ENCODE results near the gene ATRAID. TPM values are rescaled to one million over a fixed set of nuclear protein-coding genes. Genes with fewer than 3 reads are reported as not detected.

The ATRAID gene
- total RNA-seq, 1 experiment from 2014 or later: 97.2 TPM

DNA sequence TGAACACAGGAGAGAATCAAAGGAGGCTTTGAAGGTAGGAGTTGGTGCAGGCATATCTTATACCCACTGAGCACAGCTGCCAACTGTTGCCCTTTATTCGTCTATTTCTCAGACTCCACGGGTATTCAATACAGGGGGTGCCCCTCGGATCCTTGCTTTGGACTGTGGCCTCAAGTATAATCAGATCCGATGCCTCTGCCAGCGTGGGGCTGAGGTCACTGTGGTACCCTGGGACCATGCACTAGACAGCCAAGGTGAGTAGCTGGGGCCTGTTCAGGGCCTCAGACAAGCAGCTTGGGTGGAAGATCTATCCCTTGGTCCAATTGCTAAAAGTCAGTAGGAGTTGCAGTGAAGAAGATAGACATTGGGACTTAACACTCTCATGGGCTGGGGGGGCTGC lies 10.6 kb downstream of the ATRAID start:
- Mint-ChIP-seq H3K27ac (no peak overlapping the region), H3K27me3 (ENCODE audit: low read depth) (no peaks in the 10 kb centered on the region), H3K36me3 (peaks cover 83% of the 10 kb centered on the region), H3K4me3 (no peak overlapping the region), H3K4me1 (peaks cover 13% of the 10 kb centered on the region), H3K9me3 (no peaks in the 10 kb centered on the region)
- POLR2A ChIA-PET: no interaction called here
- TF ChIP-seq, protein P1, sequence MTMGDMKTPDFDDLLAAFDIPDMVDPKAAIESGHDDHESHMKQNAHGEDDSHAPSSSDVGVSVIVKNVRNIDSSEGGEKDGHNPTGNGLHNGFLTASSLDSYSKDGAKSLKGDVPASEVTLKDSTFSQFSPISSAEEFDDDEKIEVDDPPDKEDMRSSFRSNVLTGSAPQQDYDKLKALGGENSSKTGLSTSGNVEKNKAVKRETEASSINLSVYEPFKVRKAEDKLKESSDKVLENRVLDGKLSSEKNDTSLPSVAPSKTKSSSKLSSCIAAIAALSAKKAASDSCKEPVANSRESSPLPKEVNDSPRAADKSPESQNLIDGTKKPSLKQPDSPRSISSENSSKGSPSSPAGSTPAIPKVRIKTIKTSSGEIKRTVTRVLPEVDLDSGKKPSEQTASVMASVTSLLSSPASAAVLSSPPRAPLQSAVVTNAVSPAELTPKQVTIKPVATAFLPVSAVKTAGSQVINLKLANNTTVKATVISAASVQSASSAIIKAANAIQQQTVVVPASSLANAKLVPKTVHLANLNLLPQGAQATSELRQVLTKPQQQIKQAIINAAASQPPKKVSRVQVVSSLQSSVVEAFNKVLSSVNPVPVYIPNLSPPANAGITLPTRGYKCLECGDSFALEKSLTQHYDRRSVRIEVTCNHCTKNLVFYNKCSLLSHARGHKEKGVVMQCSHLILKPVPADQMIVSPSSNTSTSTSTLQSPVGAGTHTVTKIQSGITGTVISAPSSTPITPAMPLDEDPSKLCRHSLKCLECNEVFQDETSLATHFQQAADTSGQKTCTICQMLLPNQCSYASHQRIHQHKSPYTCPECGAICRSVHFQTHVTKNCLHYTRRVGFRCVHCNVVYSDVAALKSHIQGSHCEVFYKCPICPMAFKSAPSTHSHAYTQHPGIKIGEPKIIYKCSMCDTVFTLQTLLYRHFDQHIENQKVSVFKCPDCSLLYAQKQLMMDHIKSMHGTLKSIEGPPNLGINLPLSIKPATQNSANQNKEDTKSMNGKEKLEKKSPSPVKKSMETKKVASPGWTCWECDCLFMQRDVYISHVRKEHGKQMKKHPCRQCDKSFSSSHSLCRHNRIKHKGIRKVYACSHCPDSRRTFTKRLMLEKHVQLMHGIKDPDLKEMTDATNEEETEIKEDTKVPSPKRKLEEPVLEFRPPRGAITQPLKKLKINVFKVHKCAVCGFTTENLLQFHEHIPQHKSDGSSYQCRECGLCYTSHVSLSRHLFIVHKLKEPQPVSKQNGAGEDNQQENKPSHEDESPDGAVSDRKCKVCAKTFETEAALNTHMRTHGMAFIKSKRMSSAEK (CRISPR knock-in tag; IDR thresholded peaks at IDR 0.05; ENCODE audit: borderline replicate concordance): no peak
- no peak for TF ChIP-seq SMAD3 (CRISPR knock-in tag; IDR thresholded peaks at IDR 0.05; ENCODE audit: borderline replicate concordance)
- TF ChIP-seq, protein P2, sequence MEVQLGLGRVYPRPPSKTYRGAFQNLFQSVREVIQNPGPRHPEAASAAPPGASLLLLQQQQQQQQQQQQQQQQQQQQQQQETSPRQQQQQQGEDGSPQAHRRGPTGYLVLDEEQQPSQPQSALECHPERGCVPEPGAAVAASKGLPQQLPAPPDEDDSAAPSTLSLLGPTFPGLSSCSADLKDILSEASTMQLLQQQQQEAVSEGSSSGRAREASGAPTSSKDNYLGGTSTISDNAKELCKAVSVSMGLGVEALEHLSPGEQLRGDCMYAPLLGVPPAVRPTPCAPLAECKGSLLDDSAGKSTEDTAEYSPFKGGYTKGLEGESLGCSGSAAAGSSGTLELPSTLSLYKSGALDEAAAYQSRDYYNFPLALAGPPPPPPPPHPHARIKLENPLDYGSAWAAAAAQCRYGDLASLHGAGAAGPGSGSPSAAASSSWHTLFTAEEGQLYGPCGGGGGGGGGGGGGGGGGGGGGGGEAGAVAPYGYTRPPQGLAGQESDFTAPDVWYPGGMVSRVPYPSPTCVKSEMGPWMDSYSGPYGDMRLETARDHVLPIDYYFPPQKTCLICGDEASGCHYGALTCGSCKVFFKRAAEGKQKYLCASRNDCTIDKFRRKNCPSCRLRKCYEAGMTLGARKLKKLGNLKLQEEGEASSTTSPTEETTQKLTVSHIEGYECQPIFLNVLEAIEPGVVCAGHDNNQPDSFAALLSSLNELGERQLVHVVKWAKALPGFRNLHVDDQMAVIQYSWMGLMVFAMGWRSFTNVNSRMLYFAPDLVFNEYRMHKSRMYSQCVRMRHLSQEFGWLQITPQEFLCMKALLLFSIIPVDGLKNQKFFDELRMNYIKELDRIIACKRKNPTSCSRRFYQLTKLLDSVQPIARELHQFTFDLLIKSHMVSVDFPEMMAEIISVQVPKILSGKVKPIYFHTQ (CRISPR knock-in tag; IDR thresholded peaks at IDR 0.05): no peak
- TF ChIP-seq, protein P3, sequence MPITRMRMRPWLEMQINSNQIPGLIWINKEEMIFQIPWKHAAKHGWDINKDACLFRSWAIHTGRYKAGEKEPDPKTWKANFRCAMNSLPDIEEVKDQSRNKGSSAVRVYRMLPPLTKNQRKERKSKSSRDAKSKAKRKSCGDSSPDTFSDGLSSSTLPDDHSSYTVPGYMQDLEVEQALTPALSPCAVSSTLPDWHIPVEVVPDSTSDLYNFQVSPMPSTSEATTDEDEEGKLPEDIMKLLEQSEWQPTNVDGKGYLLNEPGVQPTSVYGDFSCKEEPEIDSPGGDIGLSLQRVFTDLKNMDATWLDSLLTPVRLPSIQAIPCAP (CRISPR knock-in tag; IDR thresholded peaks at IDR 0.05): no peak
- TF ChIP-seq, protein P4, sequence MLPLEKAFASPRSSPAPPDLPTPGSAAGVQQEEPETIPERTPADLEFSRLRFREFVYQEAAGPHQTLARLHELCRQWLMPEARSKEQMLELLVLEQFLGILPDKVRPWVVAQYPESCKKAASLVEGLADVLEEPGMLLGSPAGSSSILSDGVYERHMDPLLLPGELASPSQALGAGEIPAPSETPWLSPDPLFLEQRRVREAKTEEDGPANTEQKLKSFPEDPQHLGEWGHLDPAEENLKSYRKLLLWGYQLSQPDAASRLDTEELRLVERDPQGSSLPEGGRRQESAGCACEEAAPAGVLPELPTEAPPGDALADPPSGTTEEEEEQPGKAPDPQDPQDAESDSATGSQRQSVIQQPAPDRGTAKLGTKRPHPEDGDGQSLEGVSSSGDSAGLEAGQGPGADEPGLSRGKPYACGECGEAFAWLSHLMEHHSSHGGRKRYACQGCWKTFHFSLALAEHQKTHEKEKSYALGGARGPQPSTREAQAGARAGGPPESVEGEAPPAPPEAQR (CRISPR knock-in tag; IDR thresholded peaks at IDR 0.05): no peak
- TF ChIP-seq, protein P5, sequence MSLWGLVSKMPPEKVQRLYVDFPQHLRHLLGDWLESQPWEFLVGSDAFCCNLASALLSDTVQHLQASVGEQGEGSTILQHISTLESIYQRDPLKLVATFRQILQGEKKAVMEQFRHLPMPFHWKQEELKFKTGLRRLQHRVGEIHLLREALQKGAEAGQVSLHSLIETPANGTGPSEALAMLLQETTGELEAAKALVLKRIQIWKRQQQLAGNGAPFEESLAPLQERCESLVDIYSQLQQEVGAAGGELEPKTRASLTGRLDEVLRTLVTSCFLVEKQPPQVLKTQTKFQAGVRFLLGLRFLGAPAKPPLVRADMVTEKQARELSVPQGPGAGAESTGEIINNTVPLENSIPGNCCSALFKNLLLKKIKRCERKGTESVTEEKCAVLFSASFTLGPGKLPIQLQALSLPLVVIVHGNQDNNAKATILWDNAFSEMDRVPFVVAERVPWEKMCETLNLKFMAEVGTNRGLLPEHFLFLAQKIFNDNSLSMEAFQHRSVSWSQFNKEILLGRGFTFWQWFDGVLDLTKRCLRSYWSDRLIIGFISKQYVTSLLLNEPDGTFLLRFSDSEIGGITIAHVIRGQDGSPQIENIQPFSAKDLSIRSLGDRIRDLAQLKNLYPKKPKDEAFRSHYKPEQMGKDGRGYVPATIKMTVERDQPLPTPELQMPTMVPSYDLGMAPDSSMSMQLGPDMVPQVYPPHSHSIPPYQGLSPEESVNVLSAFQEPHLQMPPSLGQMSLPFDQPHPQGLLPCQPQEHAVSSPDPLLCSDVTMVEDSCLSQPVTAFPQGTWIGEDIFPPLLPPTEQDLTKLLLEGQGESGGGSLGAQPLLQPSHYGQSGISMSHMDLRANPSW (CRISPR knock-in tag; conservative IDR thresholded peaks at IDR 0.05; ENCODE audit: low read depth): no peak
- TF ChIP-seq TEAD4 (CRISPR knock-in tag; IDR thresholded peaks at IDR 0.05): no peak
- no peak for TF ChIP-seq GRHL2 (CRISPR knock-in tag; IDR thresholded peaks at IDR 0.05; ENCODE audit: insufficient replicate concordance, severe bottlenecking)
- no peak for TF ChIP-seq FOXK1 (CRISPR knock-in tag; IDR thresholded peaks at IDR 0.05)
- TF ChIP-seq, protein P6, sequence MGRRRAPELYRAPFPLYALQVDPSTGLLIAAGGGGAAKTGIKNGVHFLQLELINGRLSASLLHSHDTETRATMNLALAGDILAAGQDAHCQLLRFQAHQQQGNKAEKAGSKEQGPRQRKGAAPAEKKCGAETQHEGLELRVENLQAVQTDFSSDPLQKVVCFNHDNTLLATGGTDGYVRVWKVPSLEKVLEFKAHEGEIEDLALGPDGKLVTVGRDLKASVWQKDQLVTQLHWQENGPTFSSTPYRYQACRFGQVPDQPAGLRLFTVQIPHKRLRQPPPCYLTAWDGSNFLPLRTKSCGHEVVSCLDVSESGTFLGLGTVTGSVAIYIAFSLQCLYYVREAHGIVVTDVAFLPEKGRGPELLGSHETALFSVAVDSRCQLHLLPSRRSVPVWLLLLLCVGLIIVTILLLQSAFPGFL (CRISPR knock-in tag; IDR thresholded peaks at IDR 0.05; ENCODE audit: borderline replicate concordance): no peak
- no peak for TF ChIP-seq CREM (CRISPR knock-in tag; IDR thresholded peaks at IDR 0.05)
- no peak for TF ChIP-seq TEAD1 (CRISPR knock-in tag; IDR thresholded peaks at IDR 0.05)
- TF ChIP-seq NR1H2 (CRISPR knock-in tag; IDR thresholded peaks at IDR 0.05): no peak
- no peak for TF ChIP-seq ZNF138 (CRISPR knock-in tag; conservative IDR thresholded peaks at IDR 0.05)
- no peak for TF ChIP-seq TCF7 (CRISPR knock-in tag; IDR thresholded peaks at IDR 0.05; ENCODE audit: low read depth)
- TF ChIP-seq ZNF121 (CRISPR knock-in tag; IDR thresholded peaks at IDR 0.05): no peak
- DNase-seq (ENCODE audit: low spot score) (no peak), ATAC-seq (no peak)
- CTCF ChIA-PET: interaction anchor here (0.9 kb wide), 1 partner anchor 28 kb away, joined by 3 read pairs; no protein-coding TSS in a partner anchor
